ENCODE measurements around the gene ORAI2.

GRCh38 chr7:102473271-102473991 lies 40.1 kb downstream of the ORAI2 start:
- no peak for TF ChIP-seq HMG20B (CRISPR knock-in tag; conservative IDR thresholded peaks at IDR 0.05)
- no peak for TF ChIP-seq REPIN1 (CRISPR knock-in tag; IDR thresholded peaks at IDR 0.05; ENCODE audit: borderline replicate concordance, low read depth)
- TF ChIP-seq ZNF563 (CRISPR knock-in tag; IDR thresholded peaks at IDR 0.05) = no peak
- TF ChIP-seq FOXK2 (IDR thresholded peaks at IDR 0.05) = no peak
- TF ChIP-seq BCLAF1 (IDR thresholded peaks at IDR 0.05) = no peak
- no peak for TF ChIP-seq JUN (CRISPR knock-in tag; IDR thresholded peaks at IDR 0.05)
- no peak for TF ChIP-seq HMG20A (CRISPR knock-in tag; IDR thresholded peaks at IDR 0.05; ENCODE audit: borderline replicate concordance)
- TF ChIP-seq AKAP8 (CRISPR knock-in tag; IDR thresholded peaks at IDR 0.05) = no peak
- no peak for TF ChIP-seq CTCF (CRISPR knock-in tag; IDR thresholded peaks at IDR 0.05)
- TF ChIP-seq BCL3 (CRISPR knock-in tag; IDR thresholded peaks at IDR 0.05) = no peak

Data from HepG2 (cell line).